Esophagus squamous epithelium (tissue), 4 donors: ENCODE measurements around the gene GGCX.

Experiments used
- CTCF ChIP-seq, 6 experiments: fragments of 450-650 bp in 4 of 6; fragments of 200-600 bp in 2 of 6; sonication (generic) in 2 of 6; IDR thresholded peaks; one replicate each; pipeline ENCODE4 v1.5.1; 2016 to 2019; ENCODE audit warnings: antibody characterized with exemption in 6 of 6, mild to moderate bottlenecking in 4 of 6, moderate library complexity in 4 of 6
- POLR2A ChIP-seq, 4 donors: fragments of 450-650 bp; IDR thresholded peaks; one replicate each; pipeline ENCODE4 v1.6.1; 2017; ENCODE audit warnings: antibody characterized with exemption in 4 of 4, mild to moderate bottlenecking in 4 of 4, moderate library complexity in 3 of 4

- TF ChIP-seq CTCF (IDR thresholded peaks at IDR 0.05) (no peak), POLR2A (IDR thresholded peaks at IDR 0.05) (no peak)
Measured at GRCh38 chr2:85580206-85580605, 18.9 kb upstream of the GGCX start.
